ENCODE data around the gene DGKG.

Gene DGKG

GRCh38 chr3:186368176-186368575, 6.1 kb upstream of the DGKG start:
- no peak for DNase-seq (ENCODE audit: extremely low read depth in 1 of 2, low read depth in 1 of 2)

GRCh38 chr3:186367631-186368030, 5.6 kb upstream of the DGKG start:
- no peak for DNase-seq (ENCODE audit: extremely low read depth in 1 of 2, low read depth in 1 of 2)

DNA sequence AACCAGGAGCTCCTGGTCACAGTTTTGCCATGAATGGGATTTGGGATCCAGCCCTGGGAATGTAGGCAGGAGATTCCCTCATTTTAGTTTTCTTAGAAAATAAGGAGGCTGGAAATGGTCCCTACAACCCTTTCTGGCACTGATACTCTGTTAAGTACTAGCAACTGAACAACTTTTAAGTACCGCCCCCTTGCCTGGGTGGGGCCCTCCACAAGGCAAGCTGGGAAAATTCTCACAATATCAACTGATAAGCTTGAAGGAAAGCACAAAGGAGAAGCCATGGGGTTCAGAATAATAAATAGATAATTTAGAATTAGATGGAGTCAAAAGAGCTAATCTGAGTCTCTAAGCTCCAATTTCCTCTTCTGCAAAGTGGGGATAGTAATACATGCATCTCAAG, 4.2 kb upstream of the DGKG start:
- DNase-seq (ENCODE audit: extremely low read depth in 1 of 2, low read depth in 1 of 2): no peak

DNA sequence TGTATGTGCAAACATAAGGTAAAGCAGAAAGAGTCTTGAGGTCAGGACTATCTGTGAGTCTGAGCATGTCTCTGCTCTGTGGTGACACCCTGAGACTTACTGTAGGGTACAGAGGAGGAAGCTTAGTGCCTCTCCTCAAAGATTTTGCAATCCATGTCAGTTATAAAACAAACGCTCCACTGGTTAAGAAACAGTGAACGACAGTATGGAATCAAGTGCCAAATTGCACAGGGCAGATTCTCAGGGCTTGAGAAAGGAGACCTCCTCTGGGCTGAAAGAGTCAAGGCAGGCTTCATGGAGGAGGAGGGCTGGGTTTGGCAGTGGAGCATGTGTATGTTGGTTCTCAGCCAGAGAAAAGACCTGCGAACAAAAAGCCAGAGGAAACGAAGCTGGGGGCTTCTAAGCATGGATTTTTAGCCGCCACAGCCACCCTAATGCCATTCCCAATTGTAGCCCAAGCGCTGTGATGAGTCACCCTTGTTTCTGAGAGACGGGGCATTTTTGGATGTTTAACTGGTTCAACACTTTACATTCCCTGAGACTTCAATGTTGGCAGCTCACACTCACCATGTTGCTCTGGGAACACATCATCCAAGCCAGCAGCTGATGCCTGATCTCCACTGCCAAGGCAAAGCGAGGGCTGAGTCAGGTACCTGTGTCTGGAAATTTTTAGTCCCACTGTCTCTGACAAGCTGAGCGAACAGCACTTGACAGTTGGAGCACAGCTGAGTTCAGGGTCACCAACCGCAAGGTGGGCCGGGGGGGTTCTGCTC, 3.4 kb upstream of the DGKG start:
- no peak for DNase-seq (ENCODE audit: extremely low read depth in 1 of 2, low read depth in 1 of 2)

GRCh38 chr3:186362988-186363387, 954 bp upstream of the DGKG start:
- no peak for DNase-seq (ENCODE audit: extremely low read depth in 1 of 2, low read depth in 1 of 2)

GRCh38 chr3:186362537-186362842, 456 bp upstream of the DGKG start:
- DNase-seq (ENCODE audit: extremely low read depth in 1 of 2, low read depth in 1 of 2): no peak

GRCh38 chr3:186361246-186361761, 730 bp downstream of the DGKG start:
- no peak for DNase-seq (ENCODE audit: extremely low read depth in 1 of 2, low read depth in 1 of 2)

DNA sequence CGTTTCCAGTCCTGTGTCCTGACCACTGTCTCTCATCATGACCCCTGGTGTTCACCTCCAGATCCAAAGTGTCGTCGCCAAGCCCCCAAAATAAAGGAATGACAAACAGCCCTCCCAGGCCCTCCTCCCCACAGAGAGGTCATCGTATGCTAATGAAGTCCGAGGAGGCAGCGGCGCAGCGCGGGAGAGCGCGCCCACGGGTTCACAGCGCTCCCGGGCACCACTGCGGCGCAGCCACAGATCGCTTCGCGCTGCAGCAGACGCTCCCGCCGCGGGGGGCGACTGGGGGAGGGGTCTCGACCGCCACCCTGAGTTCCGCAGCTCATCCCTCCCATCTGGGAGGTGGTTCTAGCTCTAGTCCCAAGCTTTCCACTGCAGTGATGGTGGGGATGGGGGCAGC, 1.3 kb downstream of the DGKG start:
- DNase-seq (ENCODE audit: extremely low read depth in 1 of 2, low read depth in 1 of 2): no peak

GRCh38 chr3:186359078-186359477, 3.0 kb downstream of the DGKG start:
- DNase-seq (ENCODE audit: extremely low read depth in 1 of 2, low read depth in 1 of 2): no peak

DNA sequence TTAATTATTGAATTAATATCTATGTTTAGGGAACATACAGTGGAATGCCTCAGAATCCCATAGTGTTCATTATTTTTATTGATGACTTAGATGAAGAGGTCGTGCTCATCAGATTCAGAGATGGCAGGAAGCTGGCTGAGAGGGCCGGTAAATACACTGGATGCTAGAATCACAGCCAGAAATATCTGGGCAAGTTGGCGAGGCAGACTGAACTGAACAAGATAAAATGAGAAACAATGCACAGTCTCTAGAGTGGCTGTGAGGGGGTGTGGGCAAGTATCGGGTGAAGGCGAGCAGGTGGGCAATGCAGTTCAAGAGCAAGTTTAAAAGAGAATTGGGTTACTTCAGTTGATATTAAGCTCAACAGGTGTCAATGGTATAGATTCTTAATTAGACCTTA, 5.9 kb downstream of the DGKG start:
- no peak for DNase-seq (ENCODE audit: extremely low read depth in 1 of 2, low read depth in 1 of 2)

DNA sequence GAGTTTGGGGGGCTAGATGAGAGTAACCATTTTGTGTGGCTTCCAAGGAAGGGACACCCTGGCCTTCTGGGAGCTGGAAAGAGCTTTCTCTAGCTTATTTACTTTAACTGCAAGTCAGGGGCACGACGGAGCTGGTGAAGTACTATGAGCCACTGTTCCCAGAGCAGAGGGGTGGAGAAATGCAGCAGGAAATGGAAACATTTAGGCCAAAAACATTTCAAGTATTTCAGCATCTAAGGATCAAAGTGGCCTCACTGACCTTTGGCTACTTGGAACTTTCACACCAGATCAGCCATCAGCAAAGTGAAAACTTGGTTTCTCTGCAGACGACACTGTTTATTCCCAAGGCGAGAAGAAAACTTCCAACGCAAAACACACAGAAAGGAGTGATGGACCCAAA, 7.9 kb downstream of the DGKG start:
- DNase-seq (ENCODE audit: extremely low read depth in 1 of 2, low read depth in 1 of 2): no peak

GRCh38 chr3:186352369-186352768, 9.7 kb downstream of the DGKG start:
- no peak for DNase-seq (ENCODE audit: extremely low read depth in 1 of 2, low read depth in 1 of 2)

- no peak for DNase-seq (ENCODE audit: extremely low read depth in 1 of 2, low read depth in 1 of 2)
Observed at GRCh38 chr3:186342197-186342596, 19.8 kb downstream of the DGKG start.

DNA sequence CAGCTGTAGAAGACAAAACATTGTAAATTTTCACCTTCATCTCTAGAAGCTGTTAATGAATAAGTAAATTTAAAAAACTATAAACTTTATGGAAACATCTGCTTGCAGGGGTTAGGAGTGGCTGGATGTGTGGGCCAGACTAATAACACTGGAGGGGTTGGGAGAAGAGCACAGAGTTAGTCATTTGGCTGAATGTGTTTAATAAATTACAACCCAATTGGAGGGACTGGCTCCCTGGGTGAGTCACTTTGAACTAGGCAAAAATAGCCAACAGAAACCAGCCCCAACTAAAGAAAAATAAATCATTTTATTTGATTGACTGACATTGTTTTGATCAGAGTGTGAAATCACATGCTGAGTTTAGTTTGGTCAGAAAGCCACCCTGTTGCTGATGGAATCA, 21.8 kb downstream of the DGKG start:
- DNase-seq (ENCODE audit: extremely low read depth in 1 of 2, low read depth in 1 of 2): no peak

- no peak for DNase-seq (ENCODE audit: extremely low read depth in 1 of 2, low read depth in 1 of 2)
Observed at GRCh38 chr3:186339180-186339918, 22.7 kb downstream of the DGKG start.

- DNase-seq (ENCODE audit: extremely low read depth in 1 of 2, low read depth in 1 of 2): no peak
Observed at GRCh38 chr3:186333256-186333655, 28.8 kb downstream of the DGKG start.

- DNase-seq (ENCODE audit: extremely low read depth in 1 of 2, low read depth in 1 of 2): no peak
Observed at GRCh38 chr3:186330772-186331460, 31.1 kb downstream of the DGKG start.

- DNase-seq (ENCODE audit: extremely low read depth in 1 of 2, low read depth in 1 of 2): no peak
Observed at GRCh38 chr3:186329589-186329988, 32.4 kb downstream of the DGKG start.

DNA sequence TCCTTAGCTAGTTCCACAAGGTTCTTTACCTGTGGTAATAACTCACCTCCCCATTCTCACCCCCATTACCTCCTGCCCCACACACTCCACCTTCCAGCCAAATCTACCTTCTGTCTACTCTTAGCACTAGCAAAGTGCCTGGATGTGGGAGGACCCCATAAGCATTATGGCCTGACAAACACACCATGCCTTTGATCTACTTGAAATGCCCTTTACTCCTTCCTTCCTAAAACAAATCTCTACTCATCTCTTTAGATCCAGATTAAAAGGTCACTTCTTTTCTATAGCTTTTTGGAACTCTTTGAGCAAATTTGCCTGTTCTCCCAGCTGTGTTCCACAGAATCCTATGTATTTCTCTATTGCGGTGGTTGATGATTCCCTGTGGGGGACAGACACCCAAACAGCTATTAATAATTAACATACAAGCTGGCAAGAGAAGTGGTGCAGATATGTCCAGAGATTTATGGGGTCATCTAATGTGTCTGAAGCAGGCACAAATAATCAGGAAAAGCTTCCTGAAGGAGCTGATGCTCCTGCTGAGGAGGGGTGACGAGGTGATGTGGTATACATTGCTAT, 34.0 kb downstream of the DGKG start:
- DNase-seq (ENCODE audit: extremely low read depth in 1 of 2, low read depth in 1 of 2): no peak

- DNase-seq (ENCODE audit: extremely low read depth in 1 of 2, low read depth in 1 of 2): no peak
Observed at GRCh38 chr3:186322761-186323160, 39.3 kb downstream of the DGKG start.

- DNase-seq (ENCODE audit: extremely low read depth in 1 of 2, low read depth in 1 of 2): no peak
Observed at GRCh38 chr3:186321746-186322145, 40.3 kb downstream of the DGKG start.
